GM12878 (cell line): ENCODE data around the gene KIZ.

Experiments used
- ATF7 ChIP-seq: fragments of 450-650 bp; IDR thresholded peaks from 2 replicates; pipeline ENCODE4 v1.6.1; 2016; ENCODE audit warnings: low read depth, mild to moderate bottlenecking
- CHD2 ChIP-seq: IDR thresholded peaks from 2 replicates; pipeline ENCODE4 v1.6.1; 2011; ENCODE audit warnings: low read depth, low read length, improper control_type of control experiment, borderline replicate concordance
- CTCF ChIP-seq, 3 experiments: IDR thresholded peaks in 2 of 3; conservative IDR thresholded peaks in 1 of 3; 2 replicates each; pipeline ENCODE4 v1.5.1; 2011; ENCODE audit warnings: low read depth in 3 of 3, low read length in 3 of 3, mild to moderate bottlenecking in 3 of 3, control low read depth in 2 of 3, moderate library complexity in 2 of 3, inconsistent platforms in 1 of 3, mixed read lengths in 1 of 3; ENCODE audit not compliant: control insufficient read depth in 2 of 3, insufficient read depth in 1 of 3; ENCODE audit errors: extremely low read depth in 1 of 3
- SUPT20H ChIP-seq: IDR thresholded peaks from 2 replicates; pipeline ENCODE4 v1.6.1; 2011; ENCODE audit warnings: low read depth, mild to moderate bottlenecking, low read length, moderate library complexity, borderline replicate concordance; ENCODE audit not compliant: control insufficient read depth
- TAF1 ChIP-seq: IDR thresholded peaks from 2 replicates; pipeline ENCODE4 v1.6.1; 2011; ENCODE audit warnings: mild to moderate bottlenecking, low read depth, low read length, borderline replicate concordance

GRCh38 chr20:21104921-21105320, 21.0 kb upstream of the KIZ start:
- TF ChIP-seq SUPT20H (no peak), CTCF (IDR thresholded peaks at IDR 0.05 in 2 of 3, conservative IDR thresholded peaks at IDR 0.05 in 1 of 3; ENCODE audit: control insufficient read depth in 2 of 3, extremely low read depth in 1 of 3, insufficient read depth in 1 of 3, low read depth in 3 of 3, low read length in 3 of 3) (no peak), ATF7 (no peak), TAF1 (no peak), CHD2 (no peak)
